Measurements from ENCODE around the gene PIEZO2.

PIEZO2 gene

DNA sequence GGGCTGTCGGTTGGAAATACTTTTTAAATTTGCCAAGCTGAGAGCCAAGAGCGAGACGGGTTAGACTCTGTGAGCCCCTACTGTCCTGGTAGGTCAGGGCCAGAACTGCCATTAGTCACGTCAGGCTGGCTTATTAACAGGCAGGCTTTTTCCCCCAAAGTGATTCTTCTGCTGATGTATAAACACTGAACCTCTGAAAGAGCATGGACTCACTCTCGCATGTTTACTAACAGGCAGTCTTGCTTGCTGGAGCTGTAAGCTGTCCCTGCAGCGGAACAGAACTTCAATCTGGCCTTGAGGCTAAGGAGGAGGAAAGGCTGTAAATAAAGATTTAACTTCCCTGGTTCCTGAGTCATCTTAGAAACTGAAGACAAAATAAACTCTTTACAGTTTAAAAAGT is 288.4 kb downstream of the PIEZO2 start:
- no peak overlapping the region for H3K9ac ChIP-seq (ENCODE audit: insufficient read length)
- 0 out of 2 replicates have a peak, but pooled peaks cover 2% of the 10 kb centered on the region for H3K9me3 ChIP-seq (ENCODE audit: low read depth, low read length)
- no peak overlapping the region for H3K4me3 ChIP-seq
- TF ChIP-seq EZH2 (IDR thresholded peaks at IDR 0.05) (no peak), FOXP2 (optimal IDR thresholded peaks at IDR 0.05; ENCODE audit: control extremely low read depth, extremely low read length, insufficient read depth) (no peak), POLR2AphosphoS5 (IDR thresholded peaks at IDR 0.05; ENCODE audit: borderline replicate concordance, low read depth, low read length) (no peak)
- no peak overlapping the region for H3K27ac ChIP-seq
- DNase-seq (ENCODE audit: low read depth, low spot score) = no peak
- H3K36me3 ChIP-seq (ENCODE audit: insufficient read depth, low read length) = no peaks in the 10 kb centered on the region

DNA sequence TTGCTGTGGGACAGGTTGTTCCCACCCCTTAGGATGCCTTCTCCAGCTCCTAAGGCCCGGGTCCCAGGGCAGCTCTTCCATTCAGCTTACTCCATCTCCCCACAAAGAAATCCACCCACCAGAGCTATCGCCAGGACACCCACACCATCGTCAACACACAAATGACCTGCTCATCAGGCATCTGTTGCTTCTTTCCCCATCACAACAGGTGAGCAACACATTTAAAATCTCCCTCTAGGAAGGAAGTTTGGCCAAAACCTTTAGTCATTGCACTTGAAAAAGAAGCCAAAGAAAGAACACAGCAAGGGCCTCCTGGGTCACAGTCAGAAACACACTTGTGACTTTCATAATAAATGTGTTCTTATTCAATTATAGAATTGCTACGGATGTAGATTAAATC is 289.0 kb downstream of the PIEZO2 start:
- H3K36me3 ChIP-seq (ENCODE audit: insufficient read depth, low read length) = no peaks in the 10 kb centered on the region
- H3K27ac ChIP-seq = no peak overlapping the region
- no peak for DNase-seq (ENCODE audit: low read depth, low spot score)
- TF ChIP-seq FOXP2 (optimal IDR thresholded peaks at IDR 0.05; ENCODE audit: control extremely low read depth, extremely low read length, insufficient read depth) = no peak
- TF ChIP-seq POLR2AphosphoS5 (IDR thresholded peaks at IDR 0.05; ENCODE audit: borderline replicate concordance, low read depth, low read length) = no peak
- TF ChIP-seq EZH2 (IDR thresholded peaks at IDR 0.05) = no peak
- H3K4me3 ChIP-seq = no peak overlapping the region
- H3K9me3 ChIP-seq (ENCODE audit: low read depth, low read length) = 0 out of 2 replicates have a peak, but pooled peaks cover 2% of the 10 kb centered on the region
- no peak overlapping the region for H3K9ac ChIP-seq (ENCODE audit: insufficient read length)

DNA sequence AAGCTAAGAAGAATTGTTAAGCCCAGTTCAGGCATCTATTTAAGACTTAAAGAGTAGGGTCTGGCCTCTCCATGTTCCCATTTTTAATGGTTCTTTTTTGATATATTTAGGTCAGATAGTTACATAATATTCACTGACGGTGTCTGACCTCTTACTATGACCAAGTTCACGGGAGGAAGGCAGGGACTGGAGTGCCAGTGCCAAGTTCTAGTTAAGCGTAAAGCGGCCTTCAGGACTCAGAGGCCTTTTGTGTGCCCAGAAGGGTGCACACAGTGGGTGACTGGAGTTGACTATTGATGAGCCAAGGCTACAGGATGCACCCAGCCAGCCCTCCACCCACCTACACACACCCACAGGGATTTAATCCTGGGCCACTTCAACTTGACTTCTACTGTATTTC is 290.9 kb downstream of the PIEZO2 start:
- no peak for DNase-seq (ENCODE audit: low read depth, low spot score)
- no peak overlapping the region for H3K9ac ChIP-seq (ENCODE audit: insufficient read length)
- no peak overlapping the region for H3K27ac ChIP-seq
- TF ChIP-seq POLR2AphosphoS5 (IDR thresholded peaks at IDR 0.05; ENCODE audit: borderline replicate concordance, low read depth, low read length) = no peak
- no peak for TF ChIP-seq FOXP2 (optimal IDR thresholded peaks at IDR 0.05; ENCODE audit: control extremely low read depth, extremely low read length, insufficient read depth)
- TF ChIP-seq EZH2 (IDR thresholded peaks at IDR 0.05) = no peak
- no peaks in the 10 kb centered on the region for H3K9me3 ChIP-seq (ENCODE audit: low read depth, low read length)
- H3K4me3 ChIP-seq = no peak overlapping the region
- no peaks in the 10 kb centered on the region for H3K36me3 ChIP-seq (ENCODE audit: insufficient read depth, low read length)

DNA sequence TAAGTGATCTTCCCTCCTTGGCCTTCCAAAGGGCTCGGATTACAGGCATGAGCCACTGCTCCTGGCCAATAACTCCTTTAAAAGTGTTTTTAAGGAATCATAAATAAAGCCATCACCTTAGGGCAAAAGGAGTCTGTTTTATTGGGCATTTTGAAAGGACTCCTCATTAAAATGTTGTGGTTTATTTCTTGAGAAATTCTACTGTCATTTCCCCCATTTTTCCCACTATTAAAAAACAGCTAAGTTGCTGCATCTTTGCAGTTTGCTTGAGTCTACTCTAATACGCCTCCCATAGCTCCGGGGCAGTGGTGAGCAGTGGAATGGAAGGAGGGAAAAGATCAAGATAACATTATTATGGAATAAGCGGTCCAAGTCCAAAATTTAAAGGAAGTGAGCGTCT is 293.2 kb downstream of the PIEZO2 start:
- TF ChIP-seq FOXP2 (optimal IDR thresholded peaks at IDR 0.05; ENCODE audit: control extremely low read depth, extremely low read length, insufficient read depth) (no peak), EZH2 (IDR thresholded peaks at IDR 0.05) (no peak), POLR2AphosphoS5 (IDR thresholded peaks at IDR 0.05; ENCODE audit: borderline replicate concordance, low read depth, low read length) (no peak)
- no peak overlapping the region for H3K9ac ChIP-seq (ENCODE audit: insufficient read length)
- H3K9me3 ChIP-seq (ENCODE audit: low read depth, low read length) = no peaks in the 10 kb centered on the region
- peak; percentile 70 for DNase-seq (ENCODE audit: low read depth, low spot score)
- no peaks in the 10 kb centered on the region for H3K36me3 ChIP-seq (ENCODE audit: insufficient read depth, low read length)
- no peak overlapping the region for H3K27ac ChIP-seq
- H3K4me3 ChIP-seq = no peak overlapping the region

DNA sequence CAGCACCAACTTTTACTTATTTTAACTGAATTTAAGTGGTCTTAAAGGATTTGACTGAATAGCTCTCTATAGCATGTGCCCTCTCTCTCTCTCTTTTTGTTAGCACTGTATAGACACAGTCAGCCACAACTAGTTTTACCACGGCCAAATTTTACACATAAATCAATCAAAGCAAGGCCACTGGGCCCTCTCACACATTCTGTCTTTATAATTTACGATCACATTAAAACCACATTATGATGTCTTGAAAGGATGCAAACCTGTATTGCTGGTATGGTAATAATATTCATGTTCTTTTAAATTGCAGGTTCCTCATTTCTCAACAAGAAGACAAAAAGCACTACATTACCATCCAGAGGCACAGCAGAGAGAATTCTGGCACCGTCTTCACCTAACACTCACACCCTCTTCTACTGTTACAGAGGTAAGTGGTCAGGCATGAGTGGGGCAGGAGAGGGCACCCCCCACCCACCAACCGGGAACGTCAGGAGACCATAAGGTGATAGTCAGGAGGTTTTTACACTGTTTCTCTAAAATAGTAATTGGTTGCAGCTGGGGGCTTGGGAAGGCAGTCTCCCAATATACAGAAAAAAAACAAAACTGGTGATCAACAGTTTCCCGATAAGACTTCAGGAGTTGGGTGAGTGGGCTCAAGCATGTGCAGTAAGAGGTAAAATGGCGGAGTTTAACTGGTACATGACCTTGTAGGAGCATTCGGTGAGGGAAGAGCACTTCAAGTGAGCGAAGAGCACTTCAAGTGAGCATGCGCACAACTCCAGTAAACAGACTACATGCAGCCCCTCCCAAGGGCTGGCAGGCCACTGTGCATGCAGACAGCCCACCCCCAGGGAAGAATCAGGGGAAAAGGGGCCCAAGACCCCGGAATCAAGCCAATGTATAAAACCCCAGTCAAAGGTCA is 296.7 kb downstream of the PIEZO2 start:
- no peak for DNase-seq (ENCODE audit: low read depth, low spot score)
- no peak overlapping the region for H3K4me3 ChIP-seq
- H3K9me3 ChIP-seq (ENCODE audit: low read depth, low read length) = no peaks in the 10 kb centered on the region
- TF ChIP-seq POLR2AphosphoS5 (IDR thresholded peaks at IDR 0.05; ENCODE audit: borderline replicate concordance, low read depth, low read length) (no peak), FOXP2 (optimal IDR thresholded peaks at IDR 0.05; ENCODE audit: control extremely low read depth, extremely low read length, insufficient read depth) (no peak), EZH2 (IDR thresholded peaks at IDR 0.05) (no peak)
- no peak overlapping the region for H3K27ac ChIP-seq
- no peak overlapping the region for H3K9ac ChIP-seq (ENCODE audit: insufficient read length)
- no peaks in the 10 kb centered on the region for H3K36me3 ChIP-seq (ENCODE audit: insufficient read depth, low read length)

DNA sequence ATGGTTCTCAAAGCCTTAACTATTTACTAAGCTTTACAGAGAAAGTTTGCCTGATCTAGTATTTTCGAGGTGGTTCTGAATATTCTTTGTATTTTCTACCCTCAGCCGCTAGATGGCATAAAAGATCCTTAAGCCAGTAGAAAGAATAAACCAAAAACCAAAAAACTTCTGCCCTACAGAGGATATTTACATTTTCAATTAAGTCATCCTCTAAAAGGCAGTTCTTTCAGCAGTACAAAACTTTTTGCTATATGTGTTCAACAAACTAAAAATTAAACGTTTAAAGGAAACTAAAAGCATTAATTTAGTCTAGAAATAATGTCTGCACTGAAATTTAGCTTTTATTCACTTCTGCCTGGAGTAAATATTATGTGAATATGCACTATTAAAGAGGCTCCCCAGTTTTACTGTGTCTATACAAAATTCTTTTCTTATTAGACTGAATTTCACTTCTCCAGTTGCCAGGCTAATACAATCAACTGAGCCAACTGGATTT is 297.5 kb downstream of the PIEZO2 start:
- peak; percentile 70 for DNase-seq (ENCODE audit: low read depth, low spot score)
- Histone ChIP-seq H3K36me3 (ENCODE audit: insufficient read depth, low read length) (no peaks in the 10 kb centered on the region), H3K9ac (ENCODE audit: insufficient read length) (no peak overlapping the region), H3K9me3 (ENCODE audit: low read depth, low read length) (no peaks in the 10 kb centered on the region), H3K4me3 (0 out of 2 replicates have a peak overlapping the region, but pooled peaks have one; percentile 4), H3K27ac (no peak overlapping the region)
- TF ChIP-seq FOXP2 (optimal IDR thresholded peaks at IDR 0.05; ENCODE audit: control extremely low read depth, extremely low read length, insufficient read depth) (no peak), POLR2AphosphoS5 (IDR thresholded peaks at IDR 0.05; ENCODE audit: borderline replicate concordance, low read depth, low read length) (no peak), EZH2 (IDR thresholded peaks at IDR 0.05) (no peak)

DNA sequence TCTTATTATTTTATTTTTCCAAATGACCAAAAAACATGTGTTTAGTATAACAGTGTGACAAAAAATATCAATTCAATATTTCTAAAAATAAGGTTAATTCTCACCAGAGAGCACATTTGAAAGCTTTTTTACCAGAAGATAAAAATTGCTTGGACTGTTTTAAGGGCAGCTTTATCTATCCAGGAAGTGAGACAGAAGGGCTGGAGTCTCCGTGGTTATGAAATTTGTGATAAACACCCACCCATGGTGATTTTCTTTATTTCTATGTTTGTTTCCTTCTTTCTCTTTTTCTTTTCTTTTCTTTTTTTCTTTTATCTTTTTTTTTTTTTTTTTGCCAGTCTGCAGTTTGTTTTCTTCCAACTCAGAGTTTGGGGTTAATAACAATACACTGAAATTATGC is 298.5 kb downstream of the PIEZO2 start:
- DNase-seq (ENCODE audit: low read depth, low spot score) = no peak
- Histone ChIP-seq H3K9ac (ENCODE audit: insufficient read length) (no peak overlapping the region), H3K36me3 (ENCODE audit: insufficient read depth, low read length) (no peaks in the 10 kb centered on the region)

DNA sequence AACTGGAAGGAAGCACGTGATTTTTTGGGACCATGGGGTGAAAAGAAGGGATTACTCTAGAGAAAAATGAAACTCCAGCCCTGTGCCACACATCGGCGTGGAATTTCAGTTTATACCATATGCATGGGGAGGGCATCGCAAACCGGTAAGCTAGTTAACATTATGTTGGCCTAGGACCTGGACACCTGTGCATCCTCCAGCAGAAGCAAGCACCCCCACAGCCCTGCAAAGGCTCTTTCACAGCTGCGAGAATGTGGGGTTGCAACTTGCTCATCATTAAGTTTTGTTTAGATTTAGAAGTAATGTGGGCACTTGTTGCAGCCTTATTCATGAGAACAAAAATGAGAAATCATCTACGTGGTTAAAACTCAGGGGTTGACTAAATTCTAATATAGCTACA is 299.2 kb downstream of the PIEZO2 start:
- H3K9ac ChIP-seq (ENCODE audit: insufficient read length) = no peak overlapping the region
- no peak for DNase-seq (ENCODE audit: low read depth, low spot score)
- no peaks in the 10 kb centered on the region for H3K36me3 ChIP-seq (ENCODE audit: insufficient read depth, low read length)
- H3K27ac ChIP-seq = no peak overlapping the region
- no peak for TF ChIP-seq FOXP2 (optimal IDR thresholded peaks at IDR 0.05; ENCODE audit: control extremely low read depth, extremely low read length, insufficient read depth)
- no peak for TF ChIP-seq EZH2 (IDR thresholded peaks at IDR 0.05)
- TF ChIP-seq POLR2AphosphoS5 (IDR thresholded peaks at IDR 0.05; ENCODE audit: borderline replicate concordance, low read depth, low read length) = no peak
- H3K9me3 ChIP-seq (ENCODE audit: low read depth, low read length) = no peaks in the 10 kb centered on the region
- H3K4me3 ChIP-seq = no peak overlapping the region

More for the DNA sequence above, 298.5 kb downstream of the PIEZO2 start:
- TF ChIP-seq POLR2AphosphoS5 (IDR thresholded peaks at IDR 0.05; ENCODE audit: borderline replicate concordance, low read depth, low read length) = no peak
- Histone ChIP-seq H3K4me3 (no peak overlapping the region), H3K27ac (no peak overlapping the region), H3K9me3 (ENCODE audit: low read depth, low read length) (no peaks in the 10 kb centered on the region)

Measured in SK-N-MC (cell line).